Esophagus squamous epithelium (tissue), 4 donors: ENCODE measurements around the gene BFSP1.

Experiments
- POLR2A ChIP-seq, 4 donors: fragments of 450-650 bp; IDR thresholded peaks; one replicate each; pipeline ENCODE4 v1.6.1; 2017; ENCODE audit warnings: antibody characterized with exemption in 4 of 4, mild to moderate bottlenecking in 4 of 4, moderate library complexity in 3 of 4
- TF ChIP-seq, protein P1 (sequence below), 6 experiments: fragments of 450-650 bp in 4 of 6; fragments of 200-600 bp in 2 of 6; sonication (generic) in 2 of 6; IDR thresholded peaks; one replicate each; pipeline ENCODE4 v1.5.1; 2016 to 2019; ENCODE audit warnings: antibody characterized with exemption in 6 of 6, mild to moderate bottlenecking in 4 of 6, moderate library complexity in 4 of 6

DNA sequence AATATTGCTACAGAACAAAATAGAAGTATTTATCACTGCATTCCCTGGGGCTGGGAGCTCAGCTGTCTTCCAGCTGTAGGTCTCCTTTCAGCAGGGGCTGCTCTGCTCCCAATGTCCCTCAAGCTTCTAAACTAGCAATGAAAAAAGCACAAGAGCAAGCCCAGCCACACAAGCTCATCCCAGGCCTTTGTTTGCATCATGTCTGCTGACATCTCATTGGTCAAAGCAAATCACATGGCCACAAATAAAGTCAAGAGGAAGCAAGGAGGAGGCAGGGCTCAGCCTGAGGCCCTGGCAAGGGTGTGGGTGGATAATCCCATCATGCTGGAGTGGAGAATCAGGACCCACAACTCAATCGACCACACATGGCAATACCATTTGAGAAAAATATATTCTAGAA, 2.2 kb upstream of the BFSP1 start:
- TF ChIP-seq, protein P1, sequence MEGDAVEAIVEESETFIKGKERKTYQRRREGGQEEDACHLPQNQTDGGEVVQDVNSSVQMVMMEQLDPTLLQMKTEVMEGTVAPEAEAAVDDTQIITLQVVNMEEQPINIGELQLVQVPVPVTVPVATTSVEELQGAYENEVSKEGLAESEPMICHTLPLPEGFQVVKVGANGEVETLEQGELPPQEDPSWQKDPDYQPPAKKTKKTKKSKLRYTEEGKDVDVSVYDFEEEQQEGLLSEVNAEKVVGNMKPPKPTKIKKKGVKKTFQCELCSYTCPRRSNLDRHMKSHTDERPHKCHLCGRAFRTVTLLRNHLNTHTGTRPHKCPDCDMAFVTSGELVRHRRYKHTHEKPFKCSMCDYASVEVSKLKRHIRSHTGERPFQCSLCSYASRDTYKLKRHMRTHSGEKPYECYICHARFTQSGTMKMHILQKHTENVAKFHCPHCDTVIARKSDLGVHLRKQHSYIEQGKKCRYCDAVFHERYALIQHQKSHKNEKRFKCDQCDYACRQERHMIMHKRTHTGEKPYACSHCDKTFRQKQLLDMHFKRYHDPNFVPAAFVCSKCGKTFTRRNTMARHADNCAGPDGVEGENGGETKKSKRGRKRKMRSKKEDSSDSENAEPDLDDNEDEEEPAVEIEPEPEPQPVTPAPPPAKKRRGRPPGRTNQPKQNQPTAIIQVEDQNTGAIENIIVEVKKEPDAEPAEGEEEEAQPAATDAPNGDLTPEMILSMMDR (IDR thresholded peaks at IDR 0.05), result no peak
- no peak for TF ChIP-seq POLR2A (IDR thresholded peaks at IDR 0.05)
